NCI-H2081 (cell line): ENCODE data around the gene TSGA10.
"Not testable (repeated sequence)": the region's sequence is repeated elsewhere in the genome, so short reads cannot be mapped to it uniquely, and the experiment has no call there.

Experiments used
- DNase-seq, 2 experiments: peaks; one replicate each; lab custom pipeline; 2025; lab: John Stamatoyannopoulos, UW

TSGA10 gene

DNA sequence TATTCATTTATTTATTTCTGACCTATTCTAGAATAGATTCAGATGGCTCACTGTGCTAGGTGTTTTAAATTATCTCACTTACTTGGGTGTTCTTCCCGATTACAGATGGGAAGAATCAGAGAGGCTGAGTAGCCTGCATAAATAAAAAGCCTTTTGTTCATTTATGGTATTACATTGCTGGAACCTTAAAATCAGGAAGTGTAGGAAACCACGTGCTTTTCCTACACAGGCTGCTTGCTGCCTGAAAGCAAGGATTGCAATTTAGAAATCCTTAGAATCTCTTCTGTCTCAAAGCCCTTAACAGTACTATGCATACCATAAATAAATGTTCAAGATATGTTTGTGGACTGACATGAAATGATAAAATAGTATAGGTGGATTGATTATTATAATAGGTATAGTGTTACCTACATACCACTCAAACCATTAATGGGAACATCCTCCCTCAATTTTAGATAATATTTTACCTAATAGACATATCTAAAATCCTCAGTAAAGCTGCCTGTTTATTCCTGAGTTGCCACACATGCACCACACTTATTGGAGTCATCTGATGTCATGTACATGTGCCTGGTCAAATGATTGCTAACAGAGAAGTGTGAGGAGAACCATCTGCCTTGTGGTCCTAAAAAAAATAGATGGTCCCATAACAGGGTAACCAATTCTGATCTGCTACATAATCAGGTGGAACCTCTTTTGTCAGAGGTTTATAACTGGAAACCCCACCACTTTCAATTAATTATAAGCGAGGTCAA lies 86.7 kb downstream of the TSGA10 start:
- no peak for DNase-seq

DNA sequence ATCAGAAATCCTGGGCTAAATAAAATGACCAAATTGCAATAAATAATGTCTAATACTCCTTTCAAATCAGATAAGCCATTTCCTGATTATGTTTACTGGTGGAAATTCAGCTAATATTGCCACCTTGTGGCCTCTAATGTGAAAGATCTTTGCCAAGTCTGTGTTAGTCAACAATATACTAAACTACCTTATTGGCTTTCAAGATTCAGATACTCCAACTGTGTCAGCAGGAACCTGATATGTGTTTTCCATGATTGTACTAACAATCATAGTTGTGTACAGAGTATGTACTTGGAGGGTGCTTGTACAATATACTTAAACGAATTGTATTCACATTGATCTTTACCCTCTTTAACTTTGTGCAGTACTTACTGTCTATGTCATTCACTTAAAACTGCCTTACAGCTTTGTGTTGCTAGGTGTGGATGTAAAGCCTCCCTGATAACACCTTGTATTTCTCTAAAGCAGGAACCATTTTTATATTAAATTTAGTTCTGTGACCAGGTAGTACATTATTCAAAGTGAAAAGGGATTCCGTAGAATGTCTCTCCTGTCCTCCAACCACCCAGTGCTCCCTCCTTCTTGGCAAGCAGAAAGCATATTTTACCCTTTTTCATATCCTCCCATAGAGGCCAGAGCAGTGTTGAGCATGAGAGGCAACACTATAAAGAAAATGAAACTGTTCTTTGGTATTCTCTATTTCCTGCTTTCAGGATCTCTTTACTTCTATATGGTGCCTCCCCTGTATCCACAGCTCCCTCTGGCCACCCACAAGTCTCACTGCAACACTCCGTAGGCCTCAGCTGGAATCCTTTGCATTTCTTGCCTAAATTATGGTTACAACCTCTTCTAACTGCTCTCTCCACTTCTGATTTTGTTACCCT lies 88.4 kb downstream of the TSGA10 start:
- DNase-seq = peak; percentile 35 to 74

DNA sequence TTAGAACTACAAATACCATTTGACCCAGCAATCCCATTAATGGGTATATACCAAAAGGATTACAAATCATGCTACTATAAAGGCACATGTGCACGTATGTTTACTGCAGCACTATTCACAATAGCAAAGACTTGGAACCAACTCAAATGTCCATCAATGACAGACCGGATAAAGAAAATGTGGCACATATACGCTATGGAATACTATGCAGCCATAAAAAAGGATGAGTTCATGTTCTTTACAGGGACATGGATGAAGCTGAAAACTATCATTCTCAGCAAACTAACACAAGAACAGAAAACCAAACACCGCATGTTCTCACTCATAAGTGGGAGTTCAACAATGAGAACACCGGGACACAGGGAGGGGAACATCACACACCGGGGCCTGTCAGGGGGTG lies 105.6 kb downstream of the TSGA10 start:
- not testable (repeated sequence) for DNase-seq

GRCh38 chr2:99040736-99041300 lies 113.9 kb downstream of the TSGA10 start:
- DNase-seq = not testable (repeated sequence)

GRCh38 chr2:99035920-99036319 lies 118.8 kb downstream of the TSGA10 start:
- no peak for DNase-seq

- DNase-seq = no peak
Observed at GRCh38 chr2:99032786-99033185, 122.0 kb downstream of the TSGA10 start.

- DNase-seq = no peak
Observed at GRCh38 chr2:99032001-99032400, 122.7 kb downstream of the TSGA10 start.

DNA sequence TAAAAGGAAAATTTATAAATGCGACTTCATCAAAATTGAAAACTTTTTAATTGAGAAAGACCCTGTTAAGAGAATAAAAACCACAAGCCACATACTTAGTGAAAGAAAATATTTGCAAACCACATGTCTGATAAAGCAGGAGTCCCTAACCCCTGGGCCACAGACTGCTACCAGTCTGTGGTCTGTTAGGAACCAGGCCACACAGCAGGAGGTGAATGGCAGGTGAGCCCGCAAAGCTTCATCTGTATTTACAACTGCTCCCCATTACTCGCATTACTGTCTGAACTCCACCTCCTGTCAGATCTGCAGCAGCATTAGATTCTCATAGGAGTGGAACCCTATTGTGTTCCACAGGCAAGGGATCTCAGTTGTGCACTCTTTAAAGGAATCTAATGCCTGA lies 123.3 kb downstream of the TSGA10 start:
- DNase-seq = no peak

DNA sequence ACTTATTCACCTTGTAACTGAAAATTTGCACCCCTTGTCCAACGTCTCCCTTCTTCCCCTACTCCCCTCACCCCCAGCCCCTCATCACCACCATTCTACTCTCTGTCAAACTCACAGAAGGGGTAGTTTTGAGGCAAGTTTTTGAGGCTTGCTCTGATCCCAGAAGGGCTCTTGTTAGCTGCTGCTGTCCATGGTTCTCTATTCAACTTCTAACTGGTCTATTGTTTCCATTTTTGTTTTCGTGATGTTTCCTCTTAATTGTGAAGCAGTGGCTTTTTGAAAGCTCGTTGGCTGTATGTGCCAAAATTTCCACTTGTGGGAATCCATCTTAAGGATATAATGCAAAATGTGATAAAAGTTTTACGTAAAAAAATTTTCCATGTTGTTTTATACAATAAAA lies 126.2 kb downstream of the TSGA10 start:
- no peak for DNase-seq

DNA sequence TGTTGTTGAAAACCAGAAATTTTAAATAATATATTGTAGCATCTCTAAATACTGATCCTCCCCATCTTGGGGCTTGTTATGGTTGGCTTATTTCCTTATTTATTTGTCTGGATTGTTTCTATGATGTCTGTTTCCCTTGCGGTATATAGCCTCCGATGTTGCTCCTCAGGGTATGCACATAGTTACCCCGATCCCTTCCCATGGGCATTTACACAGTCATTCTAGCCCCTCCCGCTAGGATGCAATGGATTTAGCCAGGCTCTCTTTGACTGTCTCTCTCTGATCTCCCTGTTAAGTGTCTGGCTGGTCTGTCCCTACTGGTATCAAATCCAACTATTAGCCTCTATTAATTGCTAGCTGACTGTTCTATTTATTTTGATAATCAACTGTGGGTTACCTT lies 126.9 kb downstream of the TSGA10 start:
- DNase-seq = no peak

DNA sequence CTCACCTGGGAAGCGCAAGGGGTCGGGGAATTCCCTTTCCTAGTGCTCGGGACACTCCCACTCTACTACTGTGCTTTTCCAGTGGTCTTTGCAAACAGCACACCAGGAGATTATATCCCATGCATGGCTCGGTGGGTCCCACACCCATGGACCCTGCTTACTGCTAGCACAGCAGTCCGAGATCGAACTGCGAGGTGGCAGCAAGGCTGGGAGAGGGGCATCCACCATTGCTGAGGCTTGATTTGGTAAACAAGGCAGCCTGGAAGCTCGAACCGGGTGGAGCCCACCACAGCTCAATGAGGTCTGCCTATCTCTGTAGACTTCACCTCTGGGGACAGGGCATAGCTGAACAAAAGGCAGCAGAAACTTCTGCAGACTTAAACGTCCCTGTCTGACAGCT lies 154.0 kb downstream of the TSGA10 start:
- no peak for DNase-seq

DNA sequence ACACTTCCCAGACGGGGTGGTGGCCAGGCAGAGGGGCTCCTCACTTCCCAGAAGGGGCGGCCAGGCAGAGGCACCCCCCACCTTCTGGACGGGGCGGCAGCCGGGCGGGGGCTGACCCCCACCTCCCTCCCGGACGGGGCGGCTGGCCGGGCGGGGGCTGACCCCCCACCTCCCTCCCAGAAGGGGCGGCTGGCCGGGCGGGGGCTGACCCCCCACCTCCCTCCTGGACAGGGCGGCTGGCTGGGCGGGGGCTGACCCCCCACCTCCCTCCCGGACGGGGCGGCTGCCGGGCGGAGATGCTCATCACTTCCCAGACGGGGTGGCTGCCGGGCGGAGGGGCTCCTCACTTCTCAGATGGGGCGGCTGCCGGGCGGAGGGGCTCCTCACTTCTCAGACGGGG lies 166.0 kb downstream of the TSGA10 start:
- not testable (repeated sequence) for DNase-seq

DNA sequence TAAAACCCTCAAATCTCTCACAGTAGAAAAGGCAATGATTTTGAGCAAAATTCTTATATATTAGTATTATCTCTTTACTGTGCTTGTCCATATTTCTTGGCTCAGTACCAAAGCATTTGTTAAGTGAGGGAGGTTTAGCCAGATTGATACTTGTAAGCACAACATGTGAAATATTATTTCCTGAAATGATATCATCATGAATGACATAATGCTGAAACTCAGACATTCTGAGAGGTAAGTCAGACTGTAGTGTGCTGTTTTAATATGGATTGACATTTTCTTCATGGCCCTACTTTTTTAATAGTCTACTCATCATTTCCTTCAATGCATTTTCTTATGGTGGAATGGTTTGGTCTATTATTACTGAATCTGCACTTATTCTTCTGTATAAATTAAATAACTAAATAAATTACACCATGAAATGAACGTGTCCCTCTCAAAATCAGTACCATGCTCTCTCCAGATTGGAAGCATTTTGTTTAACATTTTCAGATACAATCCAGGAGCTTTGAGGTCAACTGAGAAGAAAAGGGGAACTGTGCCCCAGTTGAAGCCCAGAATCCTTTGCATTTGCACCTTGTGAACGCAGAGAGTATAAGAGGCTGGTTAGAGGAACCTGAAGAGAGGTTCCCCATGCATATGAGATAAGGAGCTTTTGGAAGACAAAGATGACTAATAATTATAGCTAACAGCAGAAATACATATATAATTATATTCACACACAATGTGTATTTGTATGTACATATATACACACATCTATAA lies 168.7 kb downstream of the TSGA10 start:
- no peak for DNase-seq

GRCh38 chr2:98975611-98976010 lies 179.1 kb downstream of the TSGA10 start:
- DNase-seq = no peak

DNA sequence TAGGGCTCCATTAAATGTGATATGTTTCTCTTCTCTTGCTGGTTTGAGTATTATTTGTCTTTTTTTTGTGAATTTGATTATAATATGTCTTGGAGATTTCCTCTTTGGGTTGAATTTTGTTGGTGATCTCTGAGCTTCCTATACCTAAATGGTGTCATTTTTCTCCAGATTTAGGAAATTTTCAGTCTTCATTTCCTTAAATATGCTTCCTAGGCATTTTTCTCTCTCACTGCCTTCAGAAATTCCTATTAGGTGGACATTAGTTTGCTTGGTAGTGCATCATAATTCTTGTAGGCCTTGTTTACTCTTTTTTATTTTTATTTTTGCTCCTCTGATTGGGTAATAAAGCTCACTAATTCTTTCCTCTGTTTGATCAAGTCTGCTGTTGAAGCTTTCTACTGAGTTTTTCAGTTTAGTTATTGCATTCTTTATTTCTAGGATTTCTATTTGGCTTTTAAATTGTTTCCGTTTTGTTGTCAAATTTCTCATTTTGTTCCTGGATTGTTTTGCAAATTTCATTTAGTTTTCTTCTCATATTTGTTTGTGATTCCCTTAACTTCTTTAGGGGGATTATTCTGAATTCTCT lies 182.1 kb downstream of the TSGA10 start:
- no peak for DNase-seq

DNA sequence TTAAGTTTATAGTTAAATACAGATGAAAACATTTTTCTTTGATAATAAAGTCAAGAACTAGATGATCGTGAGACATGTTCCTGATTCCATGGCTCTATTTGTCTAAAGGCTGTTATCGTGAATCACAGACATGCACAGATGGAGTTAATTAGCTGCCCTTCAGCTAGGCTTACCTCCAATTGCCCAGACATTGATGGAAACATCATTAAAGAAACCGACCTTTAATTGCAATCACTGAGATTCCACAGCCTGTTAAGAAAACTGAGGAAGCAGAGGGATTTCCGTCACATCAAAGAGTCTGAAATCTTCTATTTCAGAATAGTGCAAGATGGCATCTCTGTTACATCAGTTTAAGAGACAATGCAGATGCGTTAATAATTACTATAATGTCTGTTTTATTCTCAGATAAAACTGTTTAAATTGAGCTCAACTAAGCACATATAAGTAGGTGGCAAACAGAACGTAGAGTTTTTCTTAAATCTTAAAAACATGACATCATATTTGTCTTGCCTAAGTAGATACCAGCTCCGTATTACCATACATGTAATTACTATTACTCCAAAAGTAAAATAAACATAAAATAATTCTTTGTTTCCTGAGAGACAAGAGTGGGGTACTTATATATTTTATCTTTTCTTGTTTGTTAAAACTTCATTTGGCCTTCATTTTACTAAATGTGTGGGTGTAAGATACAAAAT lies 194.8 kb downstream of the TSGA10 start:
- no peak for DNase-seq

GRCh38 chr2:98952966-98953365 lies 201.8 kb downstream of the TSGA10 start:
- no peak for DNase-seq

DNA sequence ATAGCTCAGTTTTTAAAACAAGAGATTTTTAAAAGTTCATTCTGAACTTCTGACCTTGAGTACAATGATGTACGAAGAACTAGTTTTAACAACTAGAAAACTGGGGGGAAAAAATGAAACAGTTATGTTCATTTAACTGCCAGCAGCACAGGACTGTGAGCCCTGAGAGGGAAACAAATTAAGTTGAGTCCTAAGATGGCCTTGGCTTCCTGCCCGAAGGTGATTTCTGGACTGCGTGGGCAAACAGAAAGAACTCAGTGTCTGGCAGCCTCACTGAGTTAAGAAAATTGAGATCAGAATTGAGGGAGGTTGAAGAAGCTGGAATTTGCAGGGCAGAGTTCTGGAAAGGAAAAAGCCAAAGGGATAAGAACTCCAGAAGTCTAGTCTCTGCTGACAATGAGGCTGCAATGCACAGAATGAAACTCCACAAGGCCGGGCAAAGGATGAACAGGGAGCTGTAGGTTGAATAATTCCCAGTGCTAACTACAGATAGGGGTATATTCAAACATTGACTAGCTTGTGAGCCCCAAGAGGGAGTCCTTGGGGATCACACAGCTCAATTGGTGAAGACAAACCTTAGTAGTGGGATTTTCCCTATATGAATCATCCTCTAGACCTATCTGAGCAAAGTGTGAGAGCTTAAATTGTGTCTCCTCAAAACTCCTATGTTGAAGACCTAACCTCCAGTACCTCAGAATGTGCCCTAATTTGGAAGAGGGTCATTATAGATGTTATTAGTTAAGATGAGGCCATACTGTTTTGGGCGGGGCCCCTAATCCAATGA lies 205.6 kb downstream of the TSGA10 start:
- no peak for DNase-seq

- no peak for DNase-seq
Observed at GRCh38 chr2:98947554-98947953, 207.2 kb downstream of the TSGA10 start.
